SK-N-MC (cell line): Measurements from ENCODE around the gene MANEAL.

Experiments
- EZH2 ChIP-seq: fragments of 200-600 bp; sonication (generic); IDR thresholded peaks from one replicate; pipeline ENCODE4 v1.6.1; 2017; ENCODE audit warnings: antibody characterized with exemption
- FOXP2 ChIP-seq: optimal IDR thresholded peaks from 2 replicates; pipeline ENCODE3; 2011; ENCODE audit warnings: mild to moderate bottlenecking, moderate library complexity; ENCODE audit not compliant: insufficient read depth; ENCODE audit errors: extremely low read length, control extremely low read depth
- POLR2AphosphoS5 ChIP-seq: IDR thresholded peaks from 2 replicates; pipeline ENCODE4 v1.6.1; 2012; ENCODE audit warnings: mild to moderate bottlenecking, low read depth, low read length, borderline replicate concordance

GRCh38 chr1:37776946-37777516 is 16.6 kb upstream of the MANEAL start:
- TF ChIP-seq POLR2AphosphoS5: no peak
- no peak for TF ChIP-seq EZH2
- no peak for TF ChIP-seq FOXP2
